Measurements from ENCODE around the gene SPINK8. TPM values are rescaled to one million over a fixed set of nuclear protein-coding genes. Genes with fewer than 3 reads are reported as not detected.

The SPINK8 gene
- polyA plus RNA-seq, 1 donor: not detected

DNA sequence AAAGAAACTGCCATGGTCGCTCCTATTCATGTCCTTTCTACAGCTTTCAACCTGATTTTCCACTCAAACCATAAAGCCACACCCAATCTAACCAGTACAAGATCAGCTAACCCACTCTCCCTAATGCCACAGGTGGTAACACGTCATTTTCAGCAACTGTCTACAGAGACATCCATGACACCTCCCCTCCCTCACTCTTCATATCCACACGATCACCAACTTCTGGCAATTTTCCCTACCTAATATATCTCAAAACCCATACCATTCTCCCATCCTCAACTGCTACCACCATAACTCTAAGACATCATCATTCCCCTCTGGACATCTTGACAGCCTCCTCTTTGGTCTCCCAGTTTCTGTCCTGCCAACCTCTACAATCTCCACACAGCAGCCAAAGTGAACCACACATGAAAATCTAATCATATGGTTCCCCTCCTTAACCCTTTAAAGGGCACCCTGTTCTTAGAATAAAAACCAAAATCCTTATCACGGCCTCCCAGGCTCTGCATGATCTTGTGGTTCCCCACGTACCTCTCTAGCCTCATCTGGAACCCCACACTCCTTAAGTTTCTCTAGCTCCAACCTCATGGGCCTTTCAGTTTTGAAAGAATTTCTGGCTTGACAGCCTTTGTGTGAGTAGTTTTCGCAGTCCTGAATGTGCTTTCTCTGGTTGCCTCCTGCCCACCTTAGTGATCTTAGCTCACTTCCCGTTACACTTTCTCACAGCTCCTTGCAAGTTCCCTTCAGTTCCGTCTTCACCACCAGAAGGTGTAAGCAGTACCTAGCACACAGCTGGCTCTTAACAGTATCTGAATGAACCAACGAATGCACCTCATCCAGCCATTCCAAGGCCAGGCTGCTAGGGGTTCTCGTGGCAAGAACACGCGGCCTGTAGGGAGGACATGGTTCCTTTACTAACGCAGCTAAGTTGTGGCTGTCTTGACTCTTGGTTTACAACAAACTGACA is 33.4 kb downstream of the SPINK8 start:
- Histone ChIP-seq H3K9me3 (ENCODE audit: control insufficient read depth, low read depth, low read length) (no peaks in the 10 kb centered on the region), H3K27ac (ENCODE audit: low read length) (peak overlapping the region; percentile 95), H3K4me3 (ENCODE audit: low read length) (peak overlapping the region; percentile 79), H3K4me1 (ENCODE audit: control insufficient read depth, insufficient read depth, low read length) (peaks cover 11% of the 10 kb centered on the region), H3K36me3 (ENCODE audit: control insufficient read depth, insufficient read depth, low read length) (peaks cover 27% of the 10 kb centered on the region), H3K27me3 (ENCODE audit: control insufficient read depth, insufficient read depth, low read length) (no peaks in the 10 kb centered on the region)
- WGBS (ENCODE audit: insufficient coverage, low lambda C conversion rate): 100% methylated on average over 1 of the region's 13 CpGs
- peak; percentile 5 to 28 for DNase-seq

DNA sequence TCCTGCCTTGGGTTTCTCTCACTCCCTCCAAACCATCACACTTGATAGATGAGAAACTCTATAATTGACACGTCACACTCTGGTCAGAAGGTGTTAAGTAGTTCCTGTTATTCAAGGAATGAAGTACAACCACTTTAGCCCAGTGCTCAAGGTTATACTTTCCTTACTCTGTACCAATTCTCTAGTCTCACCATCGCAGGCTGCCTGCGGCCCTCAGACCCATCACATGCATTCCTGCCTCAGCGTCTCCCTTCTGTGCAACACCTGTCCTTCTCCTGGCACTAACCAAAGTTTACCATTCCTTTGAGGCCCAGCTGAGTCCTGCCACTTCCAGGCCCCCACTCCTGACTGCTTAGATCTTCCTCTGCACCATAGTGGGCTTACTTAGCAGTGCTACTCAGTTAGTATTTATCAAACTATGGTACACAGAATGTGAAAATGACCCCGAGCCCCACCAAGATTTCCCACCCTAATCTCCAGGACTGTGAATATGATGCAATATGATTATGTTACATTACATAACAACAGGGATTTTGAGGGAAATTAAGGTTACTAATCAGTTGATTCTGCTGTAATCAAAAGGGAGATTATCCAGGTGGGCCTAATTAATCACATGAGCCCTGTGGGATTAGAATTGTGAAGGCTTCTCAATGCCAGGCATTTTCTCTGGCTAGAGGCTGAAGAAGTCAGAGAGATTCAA is 36.2 kb downstream of the SPINK8 start:
- no peaks in the 10 kb centered on the region for H3K9me3 ChIP-seq (ENCODE audit: control insufficient read depth, low read depth, low read length)
- peaks cover 11% of the 10 kb centered on the region for H3K4me1 ChIP-seq (ENCODE audit: control insufficient read depth, insufficient read depth, low read length)
- peaks cover 47% of the 10 kb centered on the region for H3K36me3 ChIP-seq (ENCODE audit: control insufficient read depth, insufficient read depth, low read length)
- DNase-seq: no peak
- no peak overlapping the region for H3K4me3 ChIP-seq (ENCODE audit: low read length)
- H3K27ac ChIP-seq (ENCODE audit: low read length): no peak overlapping the region
- no peaks in the 10 kb centered on the region for H3K27me3 ChIP-seq (ENCODE audit: control insufficient read depth, insufficient read depth, low read length)
- 100% methylated on average over 2 of the region's 5 CpGs for WGBS (ENCODE audit: insufficient coverage, low lambda C conversion rate)

DNA sequence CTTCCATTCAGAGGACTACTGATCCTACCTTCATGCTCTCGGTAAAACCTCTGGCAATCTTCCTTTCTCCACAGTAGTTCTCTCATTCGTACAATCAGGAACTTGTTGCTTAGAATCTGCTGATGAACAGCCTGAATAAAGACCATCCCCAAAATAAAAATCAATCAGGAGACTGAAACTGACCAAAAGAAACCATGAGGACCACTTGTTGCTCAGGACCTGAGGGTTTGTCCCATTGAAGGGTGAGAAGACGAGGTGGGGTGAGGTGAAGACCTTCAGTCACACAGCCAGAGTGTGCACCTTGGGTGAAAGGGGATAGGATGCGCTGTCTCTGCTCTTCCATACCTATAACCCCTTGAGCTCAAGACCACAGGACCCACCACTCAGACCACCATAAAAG is 36.8 kb downstream of the SPINK8 start:
- H3K4me1 ChIP-seq (ENCODE audit: control insufficient read depth, insufficient read depth, low read length): peaks cover 8% of the 10 kb centered on the region
- no peak overlapping the region for H3K4me3 ChIP-seq (ENCODE audit: low read length)
- no peaks in the 10 kb centered on the region for H3K9me3 ChIP-seq (ENCODE audit: control insufficient read depth, low read depth, low read length)
- peaks cover 47% of the 10 kb centered on the region for H3K36me3 ChIP-seq (ENCODE audit: control insufficient read depth, insufficient read depth, low read length)
- WGBS (ENCODE audit: insufficient coverage, low lambda C conversion rate): 100% methylated on average over 1 of the region's 4 CpGs
- H3K27me3 ChIP-seq (ENCODE audit: control insufficient read depth, insufficient read depth, low read length): no peaks in the 10 kb centered on the region
- no peak overlapping the region for H3K27ac ChIP-seq (ENCODE audit: low read length)
- no peak for DNase-seq

DNA sequence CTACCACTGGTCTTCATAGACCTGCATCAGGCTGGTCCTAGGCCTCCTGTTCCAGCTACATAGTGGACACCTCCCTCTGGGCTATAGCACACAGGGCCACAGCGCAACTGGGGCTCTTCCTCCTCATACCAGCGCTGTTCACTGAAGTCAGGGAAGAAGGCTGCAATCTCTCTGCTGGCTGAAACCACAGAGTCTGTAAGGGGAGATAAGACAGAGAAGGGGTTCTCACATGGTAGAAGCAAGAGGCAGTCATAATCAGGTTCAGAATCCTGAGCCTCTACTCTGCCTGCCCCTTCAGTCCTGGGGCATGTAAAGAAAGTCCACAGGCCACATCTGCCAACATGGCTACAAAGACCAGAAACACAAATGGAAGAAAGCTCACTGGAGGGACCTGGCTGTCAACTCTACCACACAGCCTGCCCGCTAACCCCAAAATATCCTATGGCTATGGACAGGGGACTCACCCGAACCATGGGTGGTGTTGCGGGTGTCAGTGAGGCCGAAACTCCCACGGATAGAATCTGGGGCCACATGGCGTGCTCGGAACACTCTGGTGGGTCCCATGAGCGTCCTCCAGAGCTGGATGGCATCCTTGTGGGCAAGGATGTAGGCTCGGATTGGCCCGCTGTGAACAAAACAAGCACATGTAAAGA is 38.7 kb downstream of the SPINK8 start:
- Histone ChIP-seq H3K4me3 (ENCODE audit: low read length) (no peak overlapping the region), H3K36me3 (ENCODE audit: control insufficient read depth, insufficient read depth, low read length) (peaks cover 52% of the 10 kb centered on the region), H3K4me1 (ENCODE audit: control insufficient read depth, insufficient read depth, low read length) (no peaks in the 10 kb centered on the region), H3K27me3 (ENCODE audit: control insufficient read depth, insufficient read depth, low read length) (no peaks in the 10 kb centered on the region), H3K27ac (ENCODE audit: low read length) (no peak overlapping the region), H3K9me3 (ENCODE audit: control insufficient read depth, low read depth, low read length) (no peaks in the 10 kb centered on the region)
- DNase-seq: no peak
- no CpG with 5 or more reads among the region's 12 CpGs for WGBS (ENCODE audit: insufficient coverage, low lambda C conversion rate)

DNA sequence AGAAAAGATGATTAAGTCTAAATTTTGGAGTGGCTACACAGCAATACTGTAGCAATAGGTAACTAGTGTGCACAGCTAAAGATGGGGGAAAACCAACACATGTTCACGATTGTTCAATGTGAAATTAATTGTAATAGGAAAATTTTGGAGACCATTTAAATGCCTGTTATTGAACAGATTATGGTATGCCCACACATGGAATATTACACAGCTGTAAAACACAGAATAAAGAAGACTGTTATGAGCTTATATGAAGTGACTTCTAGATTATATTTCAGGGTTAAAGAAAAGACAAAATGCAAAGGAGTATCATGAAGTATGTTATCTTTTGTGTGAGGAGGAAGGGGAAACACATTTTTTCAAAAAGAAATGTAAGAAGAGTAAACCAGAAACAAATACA is 43.8 kb downstream of the SPINK8 start:
- DNase-seq: no peak
- H3K36me3 ChIP-seq (ENCODE audit: control insufficient read depth, insufficient read depth, low read length): peaks cover 26% of the 10 kb centered on the region
- H3K4me1 ChIP-seq (ENCODE audit: control insufficient read depth, insufficient read depth, low read length): no peaks in the 10 kb centered on the region
- no peak overlapping the region for H3K27ac ChIP-seq (ENCODE audit: low read length)
- 83% methylated on average over 1 of the region's 1 CpG for WGBS (ENCODE audit: insufficient coverage, low lambda C conversion rate)
- no peak overlapping the region for H3K4me3 ChIP-seq (ENCODE audit: low read length)
- no peaks in the 10 kb centered on the region for H3K27me3 ChIP-seq (ENCODE audit: control insufficient read depth, insufficient read depth, low read length)
- peaks cover 3% of the 10 kb centered on the region for H3K9me3 ChIP-seq (ENCODE audit: control insufficient read depth, low read depth, low read length)

DNA sequence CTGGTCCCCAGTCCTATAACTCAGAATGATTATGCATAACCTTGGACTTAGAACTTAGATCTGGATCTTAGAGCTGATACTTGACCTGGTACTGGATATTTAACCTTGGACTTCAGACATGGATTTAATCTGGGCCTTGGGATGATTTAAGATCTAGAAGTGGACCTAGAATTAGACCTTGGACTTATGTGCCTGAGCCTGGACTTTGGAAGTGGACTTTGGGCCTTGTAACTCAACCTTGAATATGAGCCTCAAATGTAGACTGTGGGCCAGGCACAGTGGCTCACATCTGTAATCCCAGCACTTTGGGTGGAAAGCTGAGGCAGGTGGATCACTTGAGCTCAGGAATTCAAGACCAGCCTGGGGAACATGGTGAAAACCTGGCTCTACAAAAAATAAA is 46.4 kb downstream of the SPINK8 start:
- H3K27me3 ChIP-seq (ENCODE audit: control insufficient read depth, insufficient read depth, low read length): no peaks in the 10 kb centered on the region
- no peaks in the 10 kb centered on the region for H3K4me1 ChIP-seq (ENCODE audit: control insufficient read depth, insufficient read depth, low read length)

DNA sequence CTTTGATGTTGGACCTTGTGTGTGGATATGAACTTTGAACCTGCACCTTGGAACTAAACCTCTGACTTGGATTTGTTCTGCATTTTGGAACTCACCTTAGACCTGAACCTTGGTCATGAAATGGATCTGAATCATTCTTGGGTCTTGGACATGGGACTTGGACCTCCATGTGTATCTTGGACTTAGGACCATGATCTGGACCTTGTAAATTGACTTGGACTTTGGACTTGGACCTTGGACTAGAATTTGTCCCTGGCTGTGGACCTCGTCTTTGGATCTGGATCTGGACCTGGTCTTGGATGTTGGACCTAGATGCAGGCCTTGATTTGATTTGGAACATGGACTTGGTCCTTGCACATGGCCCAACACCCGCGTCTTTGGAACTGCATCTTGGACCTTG is 47.2 kb downstream of the SPINK8 start:
- Histone ChIP-seq H3K27ac (ENCODE audit: low read length) (no peak overlapping the region), H3K4me1 (ENCODE audit: control insufficient read depth, insufficient read depth, low read length) (no peaks in the 10 kb centered on the region), H3K27me3 (ENCODE audit: control insufficient read depth, insufficient read depth, low read length) (no peaks in the 10 kb centered on the region), H3K4me3 (ENCODE audit: low read length) (no peak overlapping the region), H3K36me3 (ENCODE audit: control insufficient read depth, insufficient read depth, low read length) (peaks cover 9% of the 10 kb centered on the region), H3K9me3 (ENCODE audit: control insufficient read depth, low read depth, low read length) (peaks cover 3% of the 10 kb centered on the region)
- WGBS (ENCODE audit: insufficient coverage, low lambda C conversion rate): no CpG with 5 or more reads among the region's 3 CpGs
- DNase-seq: no peak

More for the DNA sequence above, 46.4 kb downstream of the SPINK8 start:
- H3K9me3 ChIP-seq (ENCODE audit: control insufficient read depth, low read depth, low read length): peaks cover 3% of the 10 kb centered on the region
- no peak for DNase-seq
- H3K4me3 ChIP-seq (ENCODE audit: low read length): no peak overlapping the region
- no peak overlapping the region for H3K27ac ChIP-seq (ENCODE audit: low read length)
- peaks cover 10% of the 10 kb centered on the region for H3K36me3 ChIP-seq (ENCODE audit: control insufficient read depth, insufficient read depth, low read length)

DNA sequence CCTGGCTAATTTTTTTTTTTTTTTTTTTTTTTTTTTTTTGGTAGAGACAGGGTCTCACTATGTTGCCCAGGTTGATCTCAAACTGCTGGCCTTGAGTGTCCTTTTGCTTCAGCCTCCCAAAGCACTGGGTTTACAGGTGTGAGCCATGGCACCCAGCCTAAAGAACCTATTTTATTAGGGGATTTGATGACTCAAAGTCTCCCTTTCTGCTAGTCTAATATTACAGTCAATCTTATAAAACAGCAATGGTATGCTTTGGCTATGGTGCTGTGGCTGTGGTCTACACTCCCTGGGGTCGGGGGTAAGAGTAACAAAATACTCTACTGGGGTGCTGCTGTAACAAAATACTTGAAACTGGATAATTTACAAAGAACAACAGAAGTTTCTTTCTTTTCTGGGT is 47.8 kb downstream of the SPINK8 start:
- peaks cover 3% of the 10 kb centered on the region for H3K9me3 ChIP-seq (ENCODE audit: control insufficient read depth, low read depth, low read length)
- no peak for DNase-seq

DNA sequence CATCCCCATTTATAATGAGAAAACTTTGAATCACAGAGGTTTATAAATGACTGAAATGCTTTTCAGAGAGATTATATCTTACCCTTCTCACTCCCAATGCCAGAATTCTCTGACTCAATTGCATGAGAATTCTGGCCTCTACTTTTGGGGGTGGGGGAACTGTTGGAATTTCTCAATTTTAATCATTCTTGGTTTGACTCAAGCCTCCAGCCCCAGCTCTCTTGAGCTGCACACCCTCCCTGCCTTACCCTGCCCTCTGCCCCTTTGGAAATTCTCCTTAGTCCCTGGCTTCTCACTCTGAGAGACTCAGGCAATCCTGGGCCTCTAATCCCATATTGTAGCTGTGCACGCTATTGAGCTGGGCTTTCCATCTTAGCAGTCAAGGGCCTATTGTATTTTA is 48.3 kb downstream of the SPINK8 start:
- peaks cover 3% of the 10 kb centered on the region for H3K9me3 ChIP-seq (ENCODE audit: control insufficient read depth, low read depth, low read length)
- H3K36me3 ChIP-seq (ENCODE audit: control insufficient read depth, insufficient read depth, low read length): peaks cover 5% of the 10 kb centered on the region
- no peak overlapping the region for H3K4me3 ChIP-seq (ENCODE audit: low read length)
- no peak for DNase-seq
- no peaks in the 10 kb centered on the region for H3K4me1 ChIP-seq (ENCODE audit: control insufficient read depth, insufficient read depth, low read length)
- no peaks in the 10 kb centered on the region for H3K27me3 ChIP-seq (ENCODE audit: control insufficient read depth, insufficient read depth, low read length)
- H3K27ac ChIP-seq (ENCODE audit: low read length): no peak overlapping the region
- WGBS (ENCODE audit: insufficient coverage, low lambda C conversion rate): no CpG with 5 or more reads among the region's 1 CpG

More for the DNA sequence above, 47.8 kb downstream of the SPINK8 start:
- WGBS (ENCODE audit: insufficient coverage, low lambda C conversion rate): no CpG with 5 or more reads among the region's 1 CpG
- H3K27ac ChIP-seq (ENCODE audit: low read length): no peak overlapping the region
- no peaks in the 10 kb centered on the region for H3K4me1 ChIP-seq (ENCODE audit: control insufficient read depth, insufficient read depth, low read length)
- no peak overlapping the region for H3K4me3 ChIP-seq (ENCODE audit: low read length)
- no peaks in the 10 kb centered on the region for H3K27me3 ChIP-seq (ENCODE audit: control insufficient read depth, insufficient read depth, low read length)
- peaks cover 6% of the 10 kb centered on the region for H3K36me3 ChIP-seq (ENCODE audit: control insufficient read depth, insufficient read depth, low read length)

DNA sequence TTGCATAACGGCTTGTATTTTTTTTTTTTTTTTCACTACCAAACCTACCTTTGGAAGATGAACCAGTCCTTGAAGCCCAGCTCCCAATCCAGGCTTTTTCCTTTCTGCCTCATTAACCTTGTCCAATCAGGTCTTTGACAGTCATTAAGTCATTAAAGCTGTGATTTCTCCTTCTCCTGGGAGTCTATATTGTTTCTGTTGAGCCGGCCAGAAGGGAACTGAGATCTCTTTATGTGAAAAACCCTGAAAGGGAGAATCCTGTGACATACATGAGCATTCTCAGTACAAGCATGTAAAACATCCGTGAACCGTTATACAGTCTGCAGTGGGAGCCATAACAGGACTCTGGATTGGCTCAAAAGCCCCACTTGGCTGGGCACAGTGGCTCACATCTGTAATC is 52.6 kb downstream of the SPINK8 start:
- no peaks in the 10 kb centered on the region for H3K4me1 ChIP-seq (ENCODE audit: control insufficient read depth, insufficient read depth, low read length)
- no peak overlapping the region for H3K27ac ChIP-seq (ENCODE audit: low read length)
- H3K36me3 ChIP-seq (ENCODE audit: control insufficient read depth, insufficient read depth, low read length): no peaks in the 10 kb centered on the region
- H3K27me3 ChIP-seq (ENCODE audit: control insufficient read depth, insufficient read depth, low read length): no peaks in the 10 kb centered on the region
- H3K9me3 ChIP-seq (ENCODE audit: control insufficient read depth, low read depth, low read length): peaks cover under 1% of the 10 kb centered on the region
- DNase-seq: no peak
- H3K4me3 ChIP-seq (ENCODE audit: low read length): no peak overlapping the region
- no CpG with 5 or more reads among the region's 4 CpGs for WGBS (ENCODE audit: insufficient coverage, low lambda C conversion rate)

All from large intestine (tissue), 3 donors.